Measurements from ENCODE around the gene SRA1. TPM values are rescaled to one million over a fixed set of nuclear protein-coding genes. Genes with fewer than 3 reads are reported as not detected.

The SRA1 gene
- total and polyA plus RNA-seq, 9 donors: 11.7 to 34.4 (median 20.1) TPM

- no peak overlapping the region for H3K4me3 ChIP-seq
- no peaks in the 10 kb centered on the region for H3K27me3 ChIP-seq
- intact Hi-C loops (cut with DNase I): no loop called here
- H3K9me3 ChIP-seq: no peaks in the 10 kb centered on the region
- no peaks in the 10 kb centered on the region for H3K36me3 ChIP-seq
- DNase-seq: no peak
- H3K27ac ChIP-seq: no peak overlapping the region
- TF ChIP-seq CTCF (IDR thresholded peaks at IDR 0.05) (no peak), POLR2A (IDR thresholded peaks at IDR 0.05) (no peak), EP300 (IDR thresholded peaks at IDR 0.05) (no peak)
- no peaks in the 10 kb centered on the region for H3K4me1 ChIP-seq (ENCODE audit: insufficient read depth)
- 77 to 81% (median 78%) methylated on average over 4 of the region's 4 CpGs for WGBS, 3 donors
These were observed 44.9 kb upstream of the SRA1 start for GRCh38 chr5:140602147-140602546.

GRCh38 chr5:140600096-140600495 lies 42.8 kb upstream of the SRA1 start:
- Histone ChIP-seq H3K36me3 (no peaks in the 10 kb centered on the region), H3K9me3 (no peaks in the 10 kb centered on the region), H3K4me1 (ENCODE audit: insufficient read depth) (peaks cover 13% of the 10 kb centered on the region), H3K27ac (no peak overlapping the region), H3K27me3 (no peaks in the 10 kb centered on the region), H3K4me3 (no peak overlapping the region)
- intact Hi-C loops (cut with DNase I): no loop called here
- no peak for DNase-seq
- no peak for TF ChIP-seq CTCF (IDR thresholded peaks at IDR 0.05)
- TF ChIP-seq EP300 (IDR thresholded peaks at IDR 0.05): no peak
- no peak for TF ChIP-seq POLR2A (IDR thresholded peaks at IDR 0.05)

- Histone ChIP-seq H3K4me1 (ENCODE audit: insufficient read depth) (peaks cover 16% of the 10 kb centered on the region), H3K4me3 (no peak overlapping the region), H3K27ac (no peak overlapping the region), H3K9me3 (no peaks in the 10 kb centered on the region), H3K36me3 (no peaks in the 10 kb centered on the region), H3K27me3 (no peaks in the 10 kb centered on the region)
- intact Hi-C loops (cut with DNase I): no loop called here
- 61 to 90% (median 76%) methylated on average over 2 of the region's 2 CpGs for WGBS, 3 donors
- no peak for TF ChIP-seq CTCF (IDR thresholded peaks at IDR 0.05)
- no peak for TF ChIP-seq POLR2A (IDR thresholded peaks at IDR 0.05)
- TF ChIP-seq EP300 (IDR thresholded peaks at IDR 0.05): no peak
- DNase-seq: no peak
These were observed 41.6 kb upstream of the SRA1 start for GRCh38 chr5:140598836-140599235.

- no peaks in the 10 kb centered on the region for H3K36me3 ChIP-seq
- intact Hi-C loops (cut with DNase I): no loop called here
- H3K9me3 ChIP-seq: no peaks in the 10 kb centered on the region
- H3K27ac ChIP-seq: peak overlapping the region in 1 of 2 donors; percentile 3
- 0 to 6% (median 4%) methylated on average over 1 of the region's 1 CpG for WGBS, 3 donors
- no peaks in the 10 kb centered on the region for H3K27me3 ChIP-seq
- peaks cover 16% of the 10 kb centered on the region for H3K4me1 ChIP-seq (ENCODE audit: insufficient read depth)
- DNase-seq: peak; percentile 41 to 72 (median 55)
- TF ChIP-seq POLR2A (IDR thresholded peaks at IDR 0.05): no peak
- no peak for TF ChIP-seq EP300 (IDR thresholded peaks at IDR 0.05)
- no peak for TF ChIP-seq CTCF (IDR thresholded peaks at IDR 0.05)
- H3K4me3 ChIP-seq: no peak overlapping the region
These were observed 39.1 kb upstream of the SRA1 start for GRCh38 chr5:140596321-140596741.
